GM12878 (cell line): ENCODE measurements around the gene SMTNL1.
"Not testable (repeated sequence)": the region's sequence is repeated elsewhere in the genome, so short reads cannot be mapped to it uniquely, and the experiment has no call there.

Experiments used
- BRCA1 ChIP-seq: IDR thresholded peaks from 2 replicates; pipeline ENCODE4 v1.6.1; 2011; ENCODE audit warnings: low read depth, low read length, improper control_type of control experiment
- CTCF ChIP-seq, 3 experiments: IDR thresholded peaks in 2 of 3; conservative IDR thresholded peaks in 1 of 3; 2 replicates each; pipeline ENCODE4 v1.5.1; 2011; ENCODE audit warnings: low read depth in 3 of 3, low read length in 3 of 3, mild to moderate bottlenecking in 3 of 3, control low read depth in 2 of 3, moderate library complexity in 2 of 3, inconsistent platforms in 1 of 3, mixed read lengths in 1 of 3; ENCODE audit not compliant: control insufficient read depth in 2 of 3, insufficient read depth in 1 of 3; ENCODE audit errors: extremely low read depth in 1 of 3
- EZH2 ChIP-seq: IDR thresholded peaks from 2 replicates; pipeline ENCODE4 v1.6.1; 2012; ENCODE audit warnings: low read depth, mild to moderate bottlenecking, control low read depth, inconsistent platforms, low read length, borderline replicate concordance; ENCODE audit not compliant: control insufficient read depth
- MAX ChIP-seq: IDR thresholded peaks from 2 replicates; pipeline ENCODE4 v1.6.1; 2012; ENCODE audit warnings: low read depth, low read length, improper control_type of control experiment
- MYC ChIP-seq: IDR thresholded peaks from 2 replicates; pipeline ENCODE4 v1.6.1; 2011; ENCODE audit warnings: mild to moderate bottlenecking, low read length, moderate library complexity, inconsistent platforms; ENCODE audit not compliant: insufficient read depth, insufficient replicate concordance, insufficient read length, severe bottlenecking
- NRF1 ChIP-seq: conservative IDR thresholded peaks from 2 replicates; pipeline ENCODE4 v1.6.1; 2011; ENCODE audit warnings: mild to moderate bottlenecking, low read depth, low read length, improper control_type of control experiment
- POLR2A ChIP-seq: IDR thresholded peaks from 2 replicates; pipeline ENCODE4 v1.6.1; 2011; ENCODE audit warnings: low read depth, mild to moderate bottlenecking, low read length
- POU2F2 ChIP-seq: IDR thresholded peaks from 3 replicates; pipeline ENCODE4 v1.6.1; 2011; ENCODE audit warnings: low read depth, mild to moderate bottlenecking, low read length, borderline replicate concordance
- SPI1 ChIP-seq: IDR thresholded peaks from 2 replicates; pipeline ENCODE4 v1.6.1; 2011; ENCODE audit warnings: low read depth, mild to moderate bottlenecking, low read length, moderate library complexity, borderline replicate concordance; ENCODE audit not compliant: insufficient read depth
- ZZZ3 ChIP-seq: IDR thresholded peaks from 2 replicates; pipeline ENCODE4 v1.6.1; 2011; ENCODE audit warnings: low read depth; ENCODE audit not compliant: control insufficient read depth, insufficient read length

- TF ChIP-seq ZZZ3; CTCF (IDR thresholded peaks at IDR 0.05 in 2 of 3, conservative IDR thresholded peaks at IDR 0.05 in 1 of 3; ENCODE audit: control insufficient read depth in 2 of 3, extremely low read depth in 1 of 3, insufficient read depth in 1 of 3, low read depth in 3 of 3, low read length in 3 of 3); EZH2; NRF1; MAX; SPI1; POLR2A; BRCA1; MYC; POU2F2: not testable (repeated sequence)
These were observed 2.9 kb upstream of the SMTNL1 start for GRCh38 chr11:57534449-57534848.
